Body of pancreas (tissue), 4 donors: ENCODE measurements around the gene HASPIN. TPM values are rescaled to one million over a fixed set of nuclear protein-coding genes. Genes with fewer than 3 reads are reported as not detected.

Experiments used
- ATAC-seq: fragments of 150-250 bp; one replicate; pipeline ENCODE4 v1.9.1; 2016
- DNase-seq, 4 donors: peaks; one replicate each; pipeline ENCODE4 v3.0.0-alpha.2; 2019
- H3K27ac ChIP-seq, 4 donors: fragments of 200-600 bp; sonication (generic); 1 replicate in 3 of 4; 2 replicates in 1 of 4; pipeline versions ENCODE4 v1.5.1 to v1.6.1; 2016 to 2019; ENCODE audit warnings: mild to moderate bottlenecking in 1 of 4, mixed read lengths in 1 of 4, moderate library complexity in 1 of 4
- H3K27me3 ChIP-seq, 2 donors: fragments of 200-600 bp; sonication (generic); one replicate each; pipeline ENCODE4 v1.6.0; 2016; ENCODE audit warnings: mild to moderate bottlenecking in 1 of 2
- H3K36me3 ChIP-seq, 2 donors: fragments of 200-600 bp; sonication (generic); replicated peaks in 1 of 2; 2 replicates each; pipeline ENCODE4 v1.5.1; 2016; ENCODE audit warnings: low read depth in 2 of 2; ENCODE audit not compliant: insufficient read depth in 1 of 2
- H3K4me1 ChIP-seq: fragments of 200-600 bp; sonication (generic); one replicate; pipeline ENCODE4 v1.6.0; 2016
- H3K4me3 ChIP-seq, 2 donors: fragments of 200-600 bp; sonication (generic); 1 replicate in 1 of 2; 2 replicates in 1 of 2; pipeline ENCODE4 v1.5.1; 2016 to 2019
- H3K9me3 ChIP-seq, 3 donors: fragments of 200-600 bp; sonication (generic); 1 replicate in 2 of 3; 2 replicates in 1 of 3; pipeline ENCODE4 v1.5.1; 2016
- POLR2A ChIP-seq, 3 donors: fragments of 450-650 bp; IDR thresholded peaks; one replicate each; pipeline ENCODE4 v1.6.1; 2016; ENCODE audit warnings: antibody characterized with exemption in 3 of 3, mild to moderate bottlenecking in 2 of 3
- WGBS, 2 donors: methylation state at CpG; one replicate each; pipeline ENCODE4 v1.1.5; 2017; 5-methylcytosine and 5-hydroxymethylcytosine counted together
- intact Hi-C: fragments of 100-400 bp; cut with DNase I; formaldehyde crosslinking; loops from one replicate; pipeline ENCODE4 v1.15.1; 2023
- total RNA-seq, 2 donors: library from RNA; depleted of rRNA; stranded (reverse); fragments of >200 nt; gene quantifications; one replicate each; pipeline ENCODE4 v1.1.0, GENCODE V29; 2016
- TF ChIP-seq, protein P1 (sequence below), 7 experiments: fragments of 450-650 bp in 4 of 7; fragments of 200-600 bp in 3 of 7; sonication (generic) in 3 of 7; IDR thresholded peaks; one replicate each; pipeline ENCODE4 v1.5.1; 2016 to 2019; ENCODE audit warnings: antibody characterized with exemption in 7 of 7

Gene HASPIN
- total RNA-seq, 2 donors from 2014 or later = not detected

GRCh38 chr17:3759597-3760216 is 36.0 kb downstream of the HASPIN start:
- ATAC-seq (no peak), DNase-seq (no peak)
- H3K27ac ChIP-seq = no peak overlapping the region
- no peak for TF ChIP-seq POLR2A (IDR thresholded peaks at IDR 0.05)
- TF ChIP-seq, protein P1, sequence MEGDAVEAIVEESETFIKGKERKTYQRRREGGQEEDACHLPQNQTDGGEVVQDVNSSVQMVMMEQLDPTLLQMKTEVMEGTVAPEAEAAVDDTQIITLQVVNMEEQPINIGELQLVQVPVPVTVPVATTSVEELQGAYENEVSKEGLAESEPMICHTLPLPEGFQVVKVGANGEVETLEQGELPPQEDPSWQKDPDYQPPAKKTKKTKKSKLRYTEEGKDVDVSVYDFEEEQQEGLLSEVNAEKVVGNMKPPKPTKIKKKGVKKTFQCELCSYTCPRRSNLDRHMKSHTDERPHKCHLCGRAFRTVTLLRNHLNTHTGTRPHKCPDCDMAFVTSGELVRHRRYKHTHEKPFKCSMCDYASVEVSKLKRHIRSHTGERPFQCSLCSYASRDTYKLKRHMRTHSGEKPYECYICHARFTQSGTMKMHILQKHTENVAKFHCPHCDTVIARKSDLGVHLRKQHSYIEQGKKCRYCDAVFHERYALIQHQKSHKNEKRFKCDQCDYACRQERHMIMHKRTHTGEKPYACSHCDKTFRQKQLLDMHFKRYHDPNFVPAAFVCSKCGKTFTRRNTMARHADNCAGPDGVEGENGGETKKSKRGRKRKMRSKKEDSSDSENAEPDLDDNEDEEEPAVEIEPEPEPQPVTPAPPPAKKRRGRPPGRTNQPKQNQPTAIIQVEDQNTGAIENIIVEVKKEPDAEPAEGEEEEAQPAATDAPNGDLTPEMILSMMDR (IDR thresholded peaks at IDR 0.05) = no peak
- 75 to 83% methylated on average over 6 of the region's 6 CpGs for WGBS, 2 donors
- no peaks in the 10 kb centered on the region for H3K27me3 ChIP-seq
- H3K9me3 ChIP-seq = peaks cover 0 to 9% (median 0%) of the 10 kb centered on the region in 3 donors
- intact Hi-C loops = no loop called here
- peaks cover 5% of the 10 kb centered on the region for H3K4me1 ChIP-seq
- no peaks in the 10 kb centered on the region for H3K36me3 ChIP-seq
- H3K4me3 ChIP-seq = no peak overlapping the region

- intact Hi-C loops = no loop called here
- H3K27me3 ChIP-seq = no peaks in the 10 kb centered on the region
- H3K4me3 ChIP-seq = no peak overlapping the region
- ATAC-seq (no peak), DNase-seq (no peak)
- H3K4me1 ChIP-seq = no peaks in the 10 kb centered on the region
- no peak overlapping the region for H3K27ac ChIP-seq
- H3K9me3 ChIP-seq = peaks cover 0 to 9% (median 0%) of the 10 kb centered on the region in 3 donors
- WGBS, 2 donors = 79 to 82% methylated on average over 16 to 22 of the region's 23 CpGs
- no peaks in the 10 kb centered on the region for H3K36me3 ChIP-seq
- TF ChIP-seq, protein P1 (IDR thresholded peaks at IDR 0.05) = no peak
- TF ChIP-seq POLR2A (IDR thresholded peaks at IDR 0.05) = no peak
These were observed 37.6 kb downstream of the HASPIN start for GRCh38 chr17:3761036-3761917.

DNA sequence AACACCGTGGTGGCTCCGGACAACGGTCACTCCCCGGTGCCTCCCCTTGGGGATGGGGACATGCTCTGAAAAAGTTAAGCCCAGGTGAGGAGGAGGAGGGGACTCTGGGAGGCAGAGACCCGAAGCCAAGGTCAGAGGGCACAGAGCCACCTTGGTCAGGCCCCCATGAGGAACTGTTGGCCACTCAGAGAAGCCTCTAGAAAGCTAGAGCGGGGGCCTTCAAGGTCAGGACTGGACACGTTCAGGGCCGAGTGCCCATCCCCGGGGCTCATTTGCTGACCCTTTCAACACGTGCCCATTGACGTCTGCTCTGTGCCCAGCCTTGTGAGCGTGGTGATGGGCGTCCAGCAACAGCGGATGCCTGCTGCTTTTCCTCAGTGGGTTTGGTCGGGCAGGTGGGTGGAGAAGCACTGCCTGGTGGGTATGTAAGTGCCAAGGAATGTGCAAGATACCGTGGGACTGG is 38.2 kb downstream of the HASPIN start:
- Histone ChIP-seq H3K36me3 (no peaks in the 10 kb centered on the region), H3K27me3 (no peaks in the 10 kb centered on the region), H3K27ac (no peak overlapping the region), H3K4me1 (no peaks in the 10 kb centered on the region), H3K9me3 (peaks cover 0 to 9% (median 0%) of the 10 kb centered on the region in 3 donors), H3K4me3 (no peak overlapping the region)
- 57 to 62% methylated on average over 13 to 15 of the region's 16 CpGs for WGBS, 2 donors
- ATAC-seq (no peak), DNase-seq (no peak)
- intact Hi-C loops = no loop called here
- TF ChIP-seq POLR2A (IDR thresholded peaks at IDR 0.05) = no peak
- TF ChIP-seq, protein P1 (IDR thresholded peaks at IDR 0.05) = no peak

- no peaks in the 10 kb centered on the region for H3K27me3 ChIP-seq
- intact Hi-C loops = no loop called here
- TF ChIP-seq POLR2A (IDR thresholded peaks at IDR 0.05) = no peak
- TF ChIP-seq, protein P1 (IDR thresholded peaks at IDR 0.05) = no peak
- H3K9me3 ChIP-seq = peaks cover 0 to 9% (median 0%) of the 10 kb centered on the region in 3 donors
- ATAC-seq (no peak), DNase-seq (no peak)
- no peaks in the 10 kb centered on the region for H3K4me1 ChIP-seq
- H3K27ac ChIP-seq = no peak overlapping the region
- WGBS, 2 donors = 81% methylated on average over 14 of the region's 14 CpGs
- no peak overlapping the region for H3K4me3 ChIP-seq
- H3K36me3 ChIP-seq = no peaks in the 10 kb centered on the region
These were observed 39.4 kb downstream of the HASPIN start for GRCh38 chr17:3762922-3763776.
